Natural killer cell (primary cell): Measurements from ENCODE around the gene CNTNAP4. TPM values are rescaled to one million over a fixed set of nuclear protein-coding genes. Genes with fewer than 3 reads are reported as not detected.

Experiments
- ATAC-seq, 3 donors: fragments of 150-1000 bp in 2 of 3; fragments of 200-7000 bp in 1 of 3; cut with Tn5 transposase; 1 replicate in 1 of 3; 2 replicates in 2 of 3; pipeline ENCODE4 v1.10.0; 2021; ENCODE audit warnings: mild to moderate bottlenecking in 2 of 3, moderate library complexity in 2 of 3
- DNase-seq, 2 donors: peaks; one replicate each; pipeline versions ENCODE4 v3.0.0 to v3.0.0-alpha.2; 2013 to 2021; ENCODE audit warnings: mixed read lengths in 1 of 2
- H3K27ac ChIP-seq: one replicate; pipeline ENCODE4 v1.5.1; 2013; ENCODE audit warnings: mild to moderate bottlenecking, low read length
- H3K27me3 ChIP-seq: one replicate; pipeline ENCODE4 v1.6.1; 2013; ENCODE audit warnings: low read length; ENCODE audit not compliant: control insufficient read depth, insufficient read depth
- H3K36me3 ChIP-seq: one replicate; pipeline ENCODE4 v1.6.1; 2013; ENCODE audit warnings: low read length; ENCODE audit not compliant: control insufficient read depth, insufficient read depth
- H3K4me1 ChIP-seq: one replicate; pipeline ENCODE4 v1.6.1; 2013; ENCODE audit warnings: low read length; ENCODE audit not compliant: control insufficient read depth, insufficient read depth
- H3K4me3 ChIP-seq: one replicate; pipeline ENCODE4 v1.5.1; 2013; ENCODE audit warnings: low read length
- H3K9me3 ChIP-seq: one replicate; pipeline ENCODE4 v1.6.1; 2013; ENCODE audit warnings: low read length; ENCODE audit not compliant: control insufficient read depth, insufficient read depth
- H3K27ac Mint-ChIP-seq, 2 donors: one replicate each; pipeline ENCODE4 v1.8.0; 2022; ENCODE audit warnings: mild to moderate bottlenecking in 2 of 2, mixed read lengths in 2 of 2, moderate library complexity in 1 of 2
- H3K27me3 Mint-ChIP-seq, 2 donors: one replicate each; pipeline ENCODE4 v1.8.0; 2022; ENCODE audit warnings: low read depth in 2 of 2, mixed read lengths in 2 of 2
- H3K36me3 Mint-ChIP-seq: one replicate; pipeline ENCODE4 v1.8.0; 2022; ENCODE audit warnings: mixed read lengths
- H3K4me1 Mint-ChIP-seq, 2 donors: one replicate each; pipeline ENCODE4 v1.8.0; 2022; ENCODE audit warnings: mixed read lengths in 2 of 2
- H3K4me3 Mint-ChIP-seq: one replicate; pipeline ENCODE4 v1.8.0; 2022; ENCODE audit warnings: mild to moderate bottlenecking, moderate library complexity, mixed read lengths
- H3K9me3 Mint-ChIP-seq, 2 donors: one replicate each; pipeline ENCODE4 v1.8.0; 2022; ENCODE audit warnings: mixed read lengths in 2 of 2
- WGBS: methylation state at CpG from one replicate; pipeline ENCODE4 v1.1.7; 2013; ENCODE audit warnings: missing lambda C conversion rate; ENCODE audit not compliant: insufficient coverage; 5-methylcytosine and 5-hydroxymethylcytosine counted together
- intact Hi-C: fragments of 100-400 bp; cut with micrococcal nuclease; formaldehyde crosslinking; loops from one replicate; pipeline ENCODE4 v1.14.2; 2022
- total RNA-seq, 4 donors: library from RNA; stranded (reverse); fragments of 120-200 nt in 1 of 4; gene quantifications; one replicate each; pipeline versions ENCODE4 v1.2.3 to v1.2.4, GENCODE V29; 2013 to 2022
- TF ChIP-seq, protein P1 (sequence below): fragments of 200-600 bp; IDR thresholded peaks from one replicate; pipeline ENCODE4 v1.8.0; 2022; ENCODE audit warnings: antibody characterized with exemption

The CNTNAP4 gene
- total RNA-seq, 3 donors from 2014 or later (not counting 1 experiment from before 2014, with no cell fraction given) = not detected

- Mint-ChIP-seq H3K4me1 (no peaks in the 10 kb centered on the region), H3K9me3 (peaks cover 16 to 29% of the 10 kb centered on the region in 2 donors), H3K27me3 (no peaks in the 10 kb centered on the region), H3K27ac (no peak overlapping the region), H3K36me3 (no peaks in the 10 kb centered on the region), H3K4me3 (no peak overlapping the region)
- no peak for DNase-seq
- H3K27me3 ChIP-seq = no peaks in the 10 kb centered on the region
- WGBS = 94% methylated on average over 3 of the region's 3 CpGs
- TF ChIP-seq, protein P1, sequence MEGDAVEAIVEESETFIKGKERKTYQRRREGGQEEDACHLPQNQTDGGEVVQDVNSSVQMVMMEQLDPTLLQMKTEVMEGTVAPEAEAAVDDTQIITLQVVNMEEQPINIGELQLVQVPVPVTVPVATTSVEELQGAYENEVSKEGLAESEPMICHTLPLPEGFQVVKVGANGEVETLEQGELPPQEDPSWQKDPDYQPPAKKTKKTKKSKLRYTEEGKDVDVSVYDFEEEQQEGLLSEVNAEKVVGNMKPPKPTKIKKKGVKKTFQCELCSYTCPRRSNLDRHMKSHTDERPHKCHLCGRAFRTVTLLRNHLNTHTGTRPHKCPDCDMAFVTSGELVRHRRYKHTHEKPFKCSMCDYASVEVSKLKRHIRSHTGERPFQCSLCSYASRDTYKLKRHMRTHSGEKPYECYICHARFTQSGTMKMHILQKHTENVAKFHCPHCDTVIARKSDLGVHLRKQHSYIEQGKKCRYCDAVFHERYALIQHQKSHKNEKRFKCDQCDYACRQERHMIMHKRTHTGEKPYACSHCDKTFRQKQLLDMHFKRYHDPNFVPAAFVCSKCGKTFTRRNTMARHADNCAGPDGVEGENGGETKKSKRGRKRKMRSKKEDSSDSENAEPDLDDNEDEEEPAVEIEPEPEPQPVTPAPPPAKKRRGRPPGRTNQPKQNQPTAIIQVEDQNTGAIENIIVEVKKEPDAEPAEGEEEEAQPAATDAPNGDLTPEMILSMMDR = no peak
- no peaks in the 10 kb centered on the region for H3K4me1 ChIP-seq
- H3K36me3 ChIP-seq = no peaks in the 10 kb centered on the region
- no peak overlapping the region for H3K4me3 ChIP-seq
- no peak for ATAC-seq
- H3K9me3 ChIP-seq = no peaks in the 10 kb centered on the region
- H3K27ac ChIP-seq = no peak overlapping the region
- intact Hi-C loops = no loop called here
Observed at GRCh38 chr16:76294396-76295214, 17.4 kb downstream of the CNTNAP4 start.

DNA sequence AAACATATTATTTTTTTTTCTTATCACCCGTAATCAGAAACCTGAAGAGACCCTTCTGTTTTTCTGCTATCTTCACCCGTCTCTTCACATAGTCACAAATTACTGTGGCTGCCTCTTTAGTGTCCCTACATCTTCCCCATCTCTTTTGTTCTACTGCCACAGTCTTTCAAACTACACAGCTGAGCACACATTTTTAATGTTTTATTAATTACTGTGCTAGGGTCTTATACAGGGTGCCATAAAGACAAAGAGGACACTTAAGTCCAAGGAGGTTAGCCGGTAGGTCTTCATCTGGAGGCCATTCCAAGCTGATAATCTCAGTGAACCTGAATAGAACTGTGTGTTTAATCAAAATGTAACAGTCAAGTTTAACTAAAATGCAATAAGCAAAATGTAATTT lies 20.7 kb downstream of the CNTNAP4 start:
- WGBS = 90% methylated on average over 3 of the region's 3 CpGs
- no peaks in the 10 kb centered on the region for H3K4me1 ChIP-seq
- TF ChIP-seq, protein P1 = no peak
- Mint-ChIP-seq H3K27me3 (no peaks in the 10 kb centered on the region), H3K9me3 (peaks cover 5 to 15% of the 10 kb centered on the region in 2 donors), H3K27ac (no peak overlapping the region), H3K4me3 (no peak overlapping the region), H3K4me1 (no peaks in the 10 kb centered on the region), H3K36me3 (no peaks in the 10 kb centered on the region)
- H3K36me3 ChIP-seq = no peaks in the 10 kb centered on the region
- no peak overlapping the region for H3K4me3 ChIP-seq
- intact Hi-C loops = no loop called here
- H3K27me3 ChIP-seq = no peaks in the 10 kb centered on the region
- ATAC-seq (no peak), DNase-seq (no peak)
- no peak overlapping the region for H3K27ac ChIP-seq
- H3K9me3 ChIP-seq = no peaks in the 10 kb centered on the region

- intact Hi-C loops = no loop called here
- H3K27ac Mint-ChIP-seq = no peak overlapping the region
- Histone ChIP-seq H3K4me1 (no peaks in the 10 kb centered on the region), H3K4me3 (no peak overlapping the region), H3K27ac (no peak overlapping the region), H3K36me3 (no peaks in the 10 kb centered on the region), H3K9me3 (no peaks in the 10 kb centered on the region), H3K27me3 (no peaks in the 10 kb centered on the region)
- no peak for ATAC-seq
- H3K4me3 Mint-ChIP-seq = no peak overlapping the region
- DNase-seq = no peak
- WGBS = 83% methylated on average over 2 of the region's 4 CpGs
- H3K36me3 Mint-ChIP-seq = no peaks in the 10 kb centered on the region
- no peaks in the 10 kb centered on the region for H3K27me3 Mint-ChIP-seq
- TF ChIP-seq, protein P1 = no peak
- no peaks in the 10 kb centered on the region for H3K4me1 Mint-ChIP-seq
- peaks cover 2 to 3% of the 10 kb centered on the region in 2 donors for H3K9me3 Mint-ChIP-seq
Observed at GRCh38 chr16:76303637-76304314, 26.6 kb downstream of the CNTNAP4 start.
